ENCODE results near the gene ARL11. TPM values are rescaled to one million over a fixed set of nuclear protein-coding genes. Genes with fewer than 3 reads are reported as not detected.

The ARL11 gene
- total RNA-seq (under 1 TPM; 0.09 to 0.71 (median 0.19) TPM), polyA plus RNA-seq (under 1 TPM; 0.09 to 0.14 (median 0.10) TPM)
- long read RNA-seq, donor 1: 0 reads
- long read RNA-seq, donor 2, partial matches to known transcripts: 0 of 2 reads
- long read RNA-seq, donor 2, other reads (novel, unspliced or antisense): 0 of 2 reads

DNA sequence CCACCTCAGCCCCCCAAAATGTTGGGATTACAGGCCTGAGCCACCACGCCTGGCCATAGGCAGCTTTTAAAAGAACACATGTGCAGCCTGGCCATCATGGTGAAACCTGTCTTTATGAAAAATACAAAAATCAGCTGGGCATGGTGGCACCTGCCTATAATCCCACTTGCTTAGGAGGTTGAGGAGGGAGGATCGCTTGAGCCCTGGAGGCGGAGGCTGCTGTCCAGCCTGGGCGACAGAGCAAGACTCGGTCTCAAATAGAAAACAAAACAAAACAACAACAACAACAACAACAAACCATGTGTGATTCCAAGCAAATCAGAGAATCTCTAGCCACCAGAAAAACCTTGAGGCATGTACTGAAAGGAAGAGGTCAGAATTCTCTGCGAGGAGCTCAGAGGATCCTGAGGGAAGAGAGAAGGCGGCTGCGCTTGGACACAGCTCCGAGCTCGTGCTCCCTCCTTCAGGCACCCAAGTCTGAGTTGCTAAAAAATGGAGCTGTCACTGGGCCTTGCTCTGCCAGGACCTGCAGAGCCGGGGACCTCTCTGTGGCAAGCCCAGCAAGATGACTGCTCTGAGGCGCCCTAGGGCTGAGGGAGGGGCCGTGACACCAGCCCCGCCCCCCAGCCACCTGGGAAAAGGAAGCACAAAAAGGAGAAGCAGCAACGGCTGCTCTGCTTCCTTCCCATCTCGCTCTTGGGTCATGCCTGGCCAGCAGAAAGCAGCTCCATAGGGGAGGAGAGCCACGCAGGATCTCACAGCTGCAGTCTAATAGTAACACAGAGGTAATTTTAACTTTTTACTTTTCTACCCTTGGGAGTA lies at the start of gene ARL11:
Gene ARL11, plus strand, starts transcription at position 677 of the 822 bp plus-strand sequence. CDS start 1,941 bp downstream, outside the sequence.
- ATAC-seq: peak; percentile 23 to 38 (median 32)
- intact Hi-C loops (cut with DNase I): no loop called here
- DNase-seq: peak; percentile 59 to 75
- Histone ChIP-seq H3K4me3 (peak within 1 kb of the TSS; percentile 25), H3K36me3 (ENCODE audit: insufficient read depth in 1 of 2, low read depth in 1 of 2) (no peaks in the 10 kb centered on the region), H3K4me1 (no peaks in the 10 kb centered on the region), H3K27ac (no peak within 1 kb of the TSS), H3K9me3 (no peaks in the 10 kb centered on the region), H3K27me3 (ENCODE audit: insufficient read depth in 3 of 3, low read length in 2 of 3) (no peaks in the 10 kb centered on the region)
- TF ChIP-seq, protein P1, sequence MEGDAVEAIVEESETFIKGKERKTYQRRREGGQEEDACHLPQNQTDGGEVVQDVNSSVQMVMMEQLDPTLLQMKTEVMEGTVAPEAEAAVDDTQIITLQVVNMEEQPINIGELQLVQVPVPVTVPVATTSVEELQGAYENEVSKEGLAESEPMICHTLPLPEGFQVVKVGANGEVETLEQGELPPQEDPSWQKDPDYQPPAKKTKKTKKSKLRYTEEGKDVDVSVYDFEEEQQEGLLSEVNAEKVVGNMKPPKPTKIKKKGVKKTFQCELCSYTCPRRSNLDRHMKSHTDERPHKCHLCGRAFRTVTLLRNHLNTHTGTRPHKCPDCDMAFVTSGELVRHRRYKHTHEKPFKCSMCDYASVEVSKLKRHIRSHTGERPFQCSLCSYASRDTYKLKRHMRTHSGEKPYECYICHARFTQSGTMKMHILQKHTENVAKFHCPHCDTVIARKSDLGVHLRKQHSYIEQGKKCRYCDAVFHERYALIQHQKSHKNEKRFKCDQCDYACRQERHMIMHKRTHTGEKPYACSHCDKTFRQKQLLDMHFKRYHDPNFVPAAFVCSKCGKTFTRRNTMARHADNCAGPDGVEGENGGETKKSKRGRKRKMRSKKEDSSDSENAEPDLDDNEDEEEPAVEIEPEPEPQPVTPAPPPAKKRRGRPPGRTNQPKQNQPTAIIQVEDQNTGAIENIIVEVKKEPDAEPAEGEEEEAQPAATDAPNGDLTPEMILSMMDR (IDR thresholded peaks at IDR 0.05): no peak
- 55 to 59% (median 57%) methylated on average over 17 of the region's 17 CpGs for WGBS, 3 donors

GRCh38 chr13:49579501-49579900 lies 48.8 kb upstream of the ARL11 start:
- Histone ChIP-seq H3K9me3 (no peaks in the 10 kb centered on the region), H3K4me3 (no peak overlapping the region), H3K36me3 (ENCODE audit: insufficient read depth in 1 of 2, low read depth in 1 of 2) (peaks cover 0 to 39% of the 10 kb centered on the region in 2 donors), H3K4me1 (peaks cover 18% of the 10 kb centered on the region), H3K27ac (no peak overlapping the region), H3K27me3 (ENCODE audit: insufficient read depth in 3 of 3, low read length in 2 of 3) (no peaks in the 10 kb centered on the region)
- no peak for ATAC-seq
- WGBS, 3 donors: 77 to 96% (median 93%) methylated on average over 3 of the region's 3 CpGs
- TF ChIP-seq, protein P1 (IDR thresholded peaks at IDR 0.05): no peak
- intact Hi-C loops (cut with DNase I): no loop called here
- no peak for DNase-seq

DNA sequence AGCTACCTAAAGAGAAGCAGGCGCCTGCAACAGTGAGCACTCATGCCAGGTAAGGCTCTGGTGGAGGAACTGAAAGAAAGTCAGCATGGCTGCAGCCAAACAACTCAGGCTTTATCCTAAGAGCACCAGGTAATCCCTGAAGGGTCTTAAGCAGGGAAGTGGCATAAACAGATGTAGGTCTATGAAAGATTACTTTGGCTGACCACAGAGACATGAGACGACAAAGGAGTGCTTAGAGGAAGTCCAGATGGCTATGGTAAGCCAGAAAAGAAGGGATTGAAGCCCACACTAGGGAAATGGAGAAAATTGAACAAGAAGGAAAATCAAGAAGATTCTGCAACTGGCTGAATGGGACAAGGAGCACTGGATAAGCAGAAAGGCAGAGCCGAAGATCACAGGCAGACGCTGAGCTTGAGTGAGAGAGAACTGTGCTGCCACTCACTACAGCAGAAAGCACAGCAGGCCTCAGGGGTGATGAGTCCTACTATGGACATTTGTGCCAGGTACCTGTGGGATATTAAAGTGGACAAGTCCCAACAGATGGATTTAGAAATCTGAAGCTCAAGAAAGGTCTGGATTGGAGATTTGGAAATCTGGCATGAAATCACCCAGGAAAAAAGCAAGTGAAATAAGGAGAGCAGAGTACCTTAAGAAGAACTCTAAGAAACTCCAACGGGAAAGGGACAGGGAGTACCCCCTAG lies 47.2 kb upstream of the ARL11 start:
- H3K36me3 ChIP-seq (ENCODE audit: insufficient read depth in 1 of 2, low read depth in 1 of 2): peaks cover 0 to 39% of the 10 kb centered on the region in 2 donors
- TF ChIP-seq, protein P1 (IDR thresholded peaks at IDR 0.05): no peak
- no peaks in the 10 kb centered on the region for H3K27me3 ChIP-seq (ENCODE audit: insufficient read depth in 3 of 3, low read length in 2 of 3)
- no peak overlapping the region for H3K27ac ChIP-seq
- peaks cover 20% of the 10 kb centered on the region for H3K4me1 ChIP-seq
- no peak overlapping the region for H3K4me3 ChIP-seq
- H3K9me3 ChIP-seq: no peaks in the 10 kb centered on the region
- DNase-seq (no peak), ATAC-seq (no peak)
- intact Hi-C loops (cut with DNase I): loop anchor here in 1 of 2 donors (10.0 kb wide), 1 partner anchor 146 kb away; no protein-coding TSS in a partner anchor
- 92 to 93% (median 93%) methylated on average over 5 of the region's 5 CpGs for WGBS, 3 donors

- WGBS, 3 donors: 0% methylated on average over 16 of the region's 16 CpGs
- peak in 2 of 4 donors; percentile 5 to 33 for ATAC-seq
- intact Hi-C loops (cut with DNase I): loop anchor here in 1 of 2 donors (10.0 kb wide), 1 partner anchor 150 kb away; no protein-coding TSS in a partner anchor
Observed at GRCh38 chr13:49584771-49585182, 43.5 kb upstream of the ARL11 start.

More at GRCh38 chr13:49584771-49585182, 43.5 kb upstream of the ARL11 start:
- TF ChIP-seq, protein P1 (IDR thresholded peaks at IDR 0.05): no peak
- H3K4me3 ChIP-seq: peak overlapping the region; percentile 95
- peaks cover 9% of the 10 kb centered on the region for H3K4me1 ChIP-seq
- H3K9me3 ChIP-seq: no peaks in the 10 kb centered on the region
- no peak for DNase-seq
- H3K27me3 ChIP-seq (ENCODE audit: insufficient read depth in 3 of 3, low read length in 2 of 3): no peaks in the 10 kb centered on the region
- peaks cover 0 to 22% of the 10 kb centered on the region in 2 donors for H3K36me3 ChIP-seq (ENCODE audit: insufficient read depth in 1 of 2, low read depth in 1 of 2)
- H3K27ac ChIP-seq: peak overlapping the region; percentile 67
